Esophagus muscularis mucosa (tissue), 4 donors: ENCODE results near the gene LRRC7. TPM values are rescaled to one million over a fixed set of nuclear protein-coding genes. Genes with fewer than 3 reads are reported as not detected.

ENCODE experiments used
- DNase-seq: peaks from one replicate; pipeline ENCODE4 v3.0.0-alpha.2; 2017; ENCODE audit errors: extremely low spot score
- H3K27ac ChIP-seq, 4 donors: fragments of 200-600 bp; sonication (generic); replicated peaks in 1 of 4; 1 replicate in 3 of 4; 2 replicates in 1 of 4; pipeline ENCODE4 v1.5.1; 2016 to 2019; ENCODE audit warnings: mild to moderate bottlenecking in 1 of 4
- H3K27me3 ChIP-seq, 4 donors: fragments of 200-600 bp; sonication (generic); one replicate each; pipeline versions ENCODE4 v1.5.1 to v1.6.0; 2016 to 2019
- H3K36me3 ChIP-seq, 4 donors: fragments of 200-600 bp; sonication (generic); one replicate each; pipeline ENCODE4 v1.5.1; 2016 to 2019
- H3K4me1 ChIP-seq, 4 donors: fragments of 200-600 bp; sonication (generic); one replicate each; pipeline ENCODE4 v1.5.1; 2016 to 2019
- H3K4me3 ChIP-seq, 4 donors: fragments of 200-600 bp; sonication (generic); 1 replicate in 2 of 4; 2 replicates in 2 of 4; pipeline ENCODE4 v1.5.1; 2016 to 2019; ENCODE audit warnings: mild to moderate bottlenecking in 4 of 4, moderate library complexity in 1 of 4
- H3K9me3 ChIP-seq, 4 donors: fragments of 200-600 bp; sonication (generic); 1 replicate in 3 of 4; 2 replicates in 1 of 4; pipeline ENCODE4 v1.5.1; 2016 to 2019
- EP300 ChIP-seq: sonication (generic); formaldehyde crosslinking; IDR thresholded peaks from one replicate; pipeline ENCODE4 v1.6.1; 2017; ENCODE audit warnings: antibody characterized with exemption
- POLR2A ChIP-seq: fragments of 450-650 bp; IDR thresholded peaks from one replicate; pipeline ENCODE4 v1.6.1; 2017; ENCODE audit warnings: antibody characterized with exemption, moderate library complexity, mild to moderate bottlenecking, low read depth
- POLR2AphosphoS5 ChIP-seq, 2 donors: sonication (generic); formaldehyde crosslinking; IDR thresholded peaks; one replicate each; pipeline ENCODE4 v1.6.1; 2017; ENCODE audit warnings: antibody characterized with exemption in 2 of 2
- WGBS: methylation state at CpG from one replicate; pipeline ENCODE4 v1.1.5; 2018; 5-methylcytosine and 5-hydroxymethylcytosine counted together
- intact Hi-C: fragments of 100-400 bp; cut with DNase I; formaldehyde crosslinking; loops from one replicate; pipeline ENCODE4 v1.15.1; 2023
- total RNA-seq, 4 donors: library from RNA; depleted of rRNA; stranded (reverse); fragments of >200 nt; gene quantifications; one replicate each; pipeline versions ENCODE4 v1.1.0 to v1.2.1, GENCODE V29; 2016
- TF ChIP-seq, protein P1 (sequence below), 3 experiments: fragments of 200-600 bp in 2 of 3; fragments of 450-650 bp in 1 of 3; sonication (generic) in 2 of 3; IDR thresholded peaks; one replicate each; pipeline ENCODE4 v1.5.1; 2017 to 2019; ENCODE audit warnings: antibody characterized with exemption in 3 of 3, mild to moderate bottlenecking in 2 of 3, moderate library complexity in 1 of 3

Gene LRRC7
- total RNA-seq, 4 donors from 2014 or later = 0.26 to 2.5 (median 0.42) TPM

DNA sequence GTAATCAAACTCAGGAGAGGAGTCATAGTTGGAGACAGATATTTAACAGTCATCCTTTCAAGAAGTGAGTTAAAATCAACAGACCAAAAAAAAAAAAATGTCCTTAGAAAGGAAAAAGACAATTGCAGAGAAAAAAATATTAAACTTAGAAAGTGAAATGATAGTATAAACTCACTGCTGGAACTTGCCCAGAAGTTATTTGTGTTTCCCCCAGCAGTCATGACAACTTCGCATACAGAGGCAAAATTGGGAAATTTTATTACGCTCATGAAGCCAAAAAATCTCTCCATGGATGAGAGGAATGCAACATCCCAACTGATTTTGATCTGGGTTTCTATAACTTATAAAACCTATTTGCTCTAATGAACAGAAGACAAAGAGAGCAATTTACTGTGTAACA lies 198.2 kb downstream of the LRRC7 start:
- WGBS = 18% methylated on average over 2 of the region's 2 CpGs
- no peak overlapping the region for H3K4me3 ChIP-seq
- H3K27ac ChIP-seq = no peak overlapping the region
- no peak for TF ChIP-seq POLR2AphosphoS5 (IDR thresholded peaks at IDR 0.05)
- TF ChIP-seq, protein P1, sequence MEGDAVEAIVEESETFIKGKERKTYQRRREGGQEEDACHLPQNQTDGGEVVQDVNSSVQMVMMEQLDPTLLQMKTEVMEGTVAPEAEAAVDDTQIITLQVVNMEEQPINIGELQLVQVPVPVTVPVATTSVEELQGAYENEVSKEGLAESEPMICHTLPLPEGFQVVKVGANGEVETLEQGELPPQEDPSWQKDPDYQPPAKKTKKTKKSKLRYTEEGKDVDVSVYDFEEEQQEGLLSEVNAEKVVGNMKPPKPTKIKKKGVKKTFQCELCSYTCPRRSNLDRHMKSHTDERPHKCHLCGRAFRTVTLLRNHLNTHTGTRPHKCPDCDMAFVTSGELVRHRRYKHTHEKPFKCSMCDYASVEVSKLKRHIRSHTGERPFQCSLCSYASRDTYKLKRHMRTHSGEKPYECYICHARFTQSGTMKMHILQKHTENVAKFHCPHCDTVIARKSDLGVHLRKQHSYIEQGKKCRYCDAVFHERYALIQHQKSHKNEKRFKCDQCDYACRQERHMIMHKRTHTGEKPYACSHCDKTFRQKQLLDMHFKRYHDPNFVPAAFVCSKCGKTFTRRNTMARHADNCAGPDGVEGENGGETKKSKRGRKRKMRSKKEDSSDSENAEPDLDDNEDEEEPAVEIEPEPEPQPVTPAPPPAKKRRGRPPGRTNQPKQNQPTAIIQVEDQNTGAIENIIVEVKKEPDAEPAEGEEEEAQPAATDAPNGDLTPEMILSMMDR (IDR thresholded peaks at IDR 0.05) = no peak
- no peaks in the 10 kb centered on the region for H3K9me3 ChIP-seq
- no peaks in the 10 kb centered on the region for H3K36me3 ChIP-seq
- no peaks in the 10 kb centered on the region for H3K27me3 ChIP-seq
- H3K4me1 ChIP-seq = no peaks in the 10 kb centered on the region
- no peak for DNase-seq
- intact Hi-C loops = no loop called here

- no peaks in the 10 kb centered on the region for H3K27me3 ChIP-seq
- no peaks in the 10 kb centered on the region for H3K9me3 ChIP-seq
- H3K4me3 ChIP-seq = no peak overlapping the region
- DNase-seq = no peak
- H3K27ac ChIP-seq = no peak overlapping the region
- WGBS = 85% methylated on average over 7 of the region's 7 CpGs
- H3K36me3 ChIP-seq = no peaks in the 10 kb centered on the region
- intact Hi-C loops = no loop called here
- H3K4me1 ChIP-seq = no peaks in the 10 kb centered on the region
- TF ChIP-seq POLR2AphosphoS5 (IDR thresholded peaks at IDR 0.05) = no peak
- no peak for TF ChIP-seq EP300
- TF ChIP-seq, protein P1 (IDR thresholded peaks at IDR 0.05) = no peak
- TF ChIP-seq POLR2A = no peak
These were observed 198.9 kb downstream of the LRRC7 start for GRCh38 chr1:69766431-69767180.

GRCh38 chr1:69776555-69776954 lies 208.8 kb downstream of the LRRC7 start:
- intact Hi-C loops = no loop called here
- no peak for DNase-seq
- no peaks in the 10 kb centered on the region for H3K4me1 ChIP-seq
- 81% methylated on average over 1 of the region's 1 CpG for WGBS
- H3K9me3 ChIP-seq = no peaks in the 10 kb centered on the region
- no peaks in the 10 kb centered on the region for H3K27me3 ChIP-seq
- no peak for TF ChIP-seq POLR2AphosphoS5 (IDR thresholded peaks at IDR 0.05)
- no peak for TF ChIP-seq EP300
- TF ChIP-seq, protein P1 (IDR thresholded peaks at IDR 0.05) = no peak
- TF ChIP-seq POLR2A = no peak
- no peaks in the 10 kb centered on the region for H3K36me3 ChIP-seq
- no peak overlapping the region for H3K4me3 ChIP-seq
- no peak overlapping the region for H3K27ac ChIP-seq

GRCh38 chr1:69777423-69777822 lies 209.7 kb downstream of the LRRC7 start:
- Histone ChIP-seq H3K4me1 (no peaks in the 10 kb centered on the region), H3K27ac (no peak overlapping the region), H3K4me3 (no peak overlapping the region), H3K9me3 (no peaks in the 10 kb centered on the region), H3K27me3 (no peaks in the 10 kb centered on the region), H3K36me3 (no peaks in the 10 kb centered on the region)
- DNase-seq = no peak
- 78% methylated on average over 1 of the region's 1 CpG for WGBS
- intact Hi-C loops = no loop called here
- TF ChIP-seq, protein P1 (IDR thresholded peaks at IDR 0.05) = no peak
- TF ChIP-seq POLR2AphosphoS5 (IDR thresholded peaks at IDR 0.05) = no peak
- no peak for TF ChIP-seq EP300
- no peak for TF ChIP-seq POLR2A

DNA sequence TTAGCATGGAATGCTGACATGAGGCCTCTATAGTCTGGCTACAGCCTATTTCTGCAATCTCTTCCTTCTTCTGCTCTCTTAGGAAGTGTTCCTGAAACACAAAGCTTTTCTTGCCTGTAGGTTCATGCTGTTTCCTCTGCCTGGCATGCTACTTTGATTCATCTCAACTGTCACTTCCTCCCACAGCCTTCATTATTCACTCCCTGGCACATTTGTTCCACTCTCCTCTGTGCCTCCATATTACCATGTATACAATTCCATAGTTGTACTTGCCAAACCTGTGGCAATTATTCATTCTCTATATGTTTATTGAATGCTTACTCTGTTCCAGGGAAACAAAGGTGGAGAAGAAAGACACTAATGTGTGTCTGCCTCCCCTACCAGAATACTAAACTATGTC lies 210.2 kb downstream of the LRRC7 start:
- H3K27me3 ChIP-seq = no peaks in the 10 kb centered on the region
- H3K9me3 ChIP-seq = no peaks in the 10 kb centered on the region
- TF ChIP-seq POLR2A = no peak
- TF ChIP-seq, protein P1 (IDR thresholded peaks at IDR 0.05) = no peak
- TF ChIP-seq POLR2AphosphoS5 (IDR thresholded peaks at IDR 0.05) = no peak
- no peak for TF ChIP-seq EP300
- H3K4me3 ChIP-seq = no peak overlapping the region
- no peak overlapping the region for H3K27ac ChIP-seq
- intact Hi-C loops = no loop called here
- no peak for DNase-seq
- H3K4me1 ChIP-seq = no peaks in the 10 kb centered on the region
- no peaks in the 10 kb centered on the region for H3K36me3 ChIP-seq
